Femur (tissue), 1 donor: ENCODE results near the gene MPO.

Source experiments
- DNase-seq: peaks from one replicate; pipeline ENCODE4 v3.0.0-alpha.2; 2017

MPO gene

DNA sequence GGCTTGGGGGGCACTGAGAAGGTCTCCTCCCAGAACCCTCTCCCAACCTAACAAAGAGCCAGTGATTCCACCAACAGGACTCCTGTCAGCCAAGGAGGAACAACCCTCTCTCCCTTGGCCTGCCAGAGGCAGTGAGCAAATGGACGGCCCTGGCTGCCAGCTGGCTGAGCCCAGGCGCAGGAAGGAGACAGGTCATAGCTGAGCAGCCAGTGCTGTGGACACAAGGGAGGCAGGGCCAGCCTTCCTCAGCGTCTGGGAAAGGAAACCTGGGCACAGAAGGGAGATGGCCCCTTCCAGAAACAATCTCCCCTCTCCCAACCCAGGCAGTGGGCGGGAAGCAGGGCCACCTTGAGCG, 2.1 kb downstream of the MPO start:
- DNase-seq, result no peak

DNA sequence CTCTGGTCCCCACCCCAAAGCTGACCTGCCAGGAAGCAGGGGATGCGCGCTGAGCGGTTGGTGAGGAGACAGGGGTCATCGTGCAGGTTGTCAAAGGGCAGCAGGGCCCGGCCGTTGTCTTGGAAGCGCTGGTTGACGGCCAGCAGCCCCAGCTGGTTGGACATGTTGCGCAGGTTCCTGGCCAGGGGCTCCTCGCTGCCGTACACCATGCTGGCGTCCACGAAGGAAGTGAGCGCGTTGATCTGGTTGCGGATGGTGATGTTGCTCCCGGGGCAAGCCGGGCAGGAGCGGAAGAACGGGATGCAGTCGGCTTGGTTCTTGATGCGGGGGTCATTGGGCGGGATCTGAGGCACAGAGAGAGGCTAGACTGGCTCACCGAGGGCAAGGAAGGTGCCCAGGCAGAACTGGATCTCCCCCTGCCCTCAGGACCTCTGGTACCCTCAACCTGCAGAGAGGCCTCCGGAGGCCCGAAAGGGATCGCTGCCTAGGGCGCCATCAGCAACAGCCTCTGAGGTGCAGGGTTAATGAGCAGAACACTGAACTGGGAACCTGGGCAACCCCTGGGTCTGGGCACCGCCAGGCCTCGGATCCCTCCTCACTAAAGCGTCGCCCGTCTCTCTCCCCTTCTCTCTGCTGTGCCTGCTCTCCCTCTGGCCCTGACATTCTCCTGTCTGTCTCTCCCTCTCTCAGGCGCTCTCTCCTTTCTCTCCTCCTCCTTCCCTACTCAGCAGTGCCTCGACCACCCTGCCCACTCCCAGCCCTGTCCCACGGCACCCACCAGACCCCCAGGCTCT, 2.7 kb downstream of the MPO start:
- DNase-seq, result no peak

DNA sequence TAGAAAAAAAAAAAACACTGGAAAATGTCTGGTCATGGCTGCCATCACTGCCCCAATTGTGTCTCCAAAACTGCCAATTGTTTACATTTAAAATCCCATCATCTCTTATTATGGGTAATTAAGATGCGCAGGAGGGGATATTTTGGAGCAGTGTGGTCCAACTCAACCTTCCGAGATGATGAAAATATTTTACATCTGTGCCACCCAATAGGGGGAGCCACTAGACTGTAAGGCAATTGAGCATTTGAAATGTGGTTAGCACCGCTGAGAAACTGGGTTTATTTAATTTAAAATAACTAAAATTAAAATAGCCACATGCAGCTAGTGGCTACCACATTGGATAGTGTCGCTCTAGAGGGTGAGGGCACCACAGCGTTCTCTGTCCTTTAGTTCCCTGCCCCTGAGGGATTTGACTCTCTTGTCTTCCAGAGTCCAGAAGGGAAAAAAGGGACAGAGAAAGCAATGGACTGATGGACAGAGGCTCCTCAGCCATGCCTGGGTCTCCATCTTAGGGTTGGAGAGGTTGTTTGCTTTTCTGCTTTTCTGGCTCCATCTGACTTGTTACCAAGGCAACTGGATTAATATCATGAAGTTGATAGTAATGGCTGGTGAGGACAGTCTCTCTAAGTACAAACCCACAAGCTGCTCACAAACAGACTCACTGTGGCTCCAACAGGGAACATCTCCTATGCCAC, 3.5 kb downstream of the MPO start:
- DNase-seq, result no peak

DNA sequence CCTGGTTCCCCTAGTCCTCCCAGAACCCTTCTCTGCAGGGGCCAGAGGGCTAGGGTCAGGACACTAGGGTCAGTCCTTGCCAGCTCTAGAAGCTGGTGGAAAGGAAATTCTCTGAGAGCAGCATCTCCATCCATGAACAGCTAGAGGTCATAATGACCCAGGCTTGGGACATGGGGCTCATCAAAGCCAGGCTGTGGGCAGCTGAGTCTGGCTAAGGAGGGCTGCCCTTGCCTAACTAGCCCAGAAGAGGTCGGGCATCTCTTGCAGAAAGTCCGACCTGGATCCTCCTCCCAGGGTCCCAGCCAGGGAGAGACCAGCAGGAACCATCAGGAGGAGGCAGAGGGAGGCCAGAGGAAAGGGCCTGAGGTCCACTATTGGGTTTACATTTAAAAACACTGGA, 4.3 kb downstream of the MPO start:
- DNase-seq, result no peak

DNA sequence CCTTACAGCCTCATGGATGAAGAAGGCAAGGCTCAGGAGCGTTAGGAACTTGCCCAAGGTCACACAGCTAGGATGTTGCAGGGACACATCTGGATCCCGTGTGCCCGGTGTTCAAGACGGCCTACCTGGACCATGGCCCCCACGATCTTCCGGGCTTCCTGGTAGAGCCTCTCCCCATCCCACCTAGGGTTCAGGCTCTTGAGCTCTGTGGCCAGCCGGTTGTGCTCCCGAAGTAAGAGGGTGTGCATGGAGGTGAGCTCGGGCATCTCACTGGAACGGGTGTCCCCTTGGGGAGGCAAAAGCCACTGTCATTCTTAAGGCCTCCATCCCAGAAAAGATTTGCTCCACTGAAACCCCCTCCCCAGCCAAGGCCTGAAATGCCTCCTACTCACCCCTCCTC, 5.3 kb downstream of the MPO start:
- no peak for DNase-seq

DNA sequence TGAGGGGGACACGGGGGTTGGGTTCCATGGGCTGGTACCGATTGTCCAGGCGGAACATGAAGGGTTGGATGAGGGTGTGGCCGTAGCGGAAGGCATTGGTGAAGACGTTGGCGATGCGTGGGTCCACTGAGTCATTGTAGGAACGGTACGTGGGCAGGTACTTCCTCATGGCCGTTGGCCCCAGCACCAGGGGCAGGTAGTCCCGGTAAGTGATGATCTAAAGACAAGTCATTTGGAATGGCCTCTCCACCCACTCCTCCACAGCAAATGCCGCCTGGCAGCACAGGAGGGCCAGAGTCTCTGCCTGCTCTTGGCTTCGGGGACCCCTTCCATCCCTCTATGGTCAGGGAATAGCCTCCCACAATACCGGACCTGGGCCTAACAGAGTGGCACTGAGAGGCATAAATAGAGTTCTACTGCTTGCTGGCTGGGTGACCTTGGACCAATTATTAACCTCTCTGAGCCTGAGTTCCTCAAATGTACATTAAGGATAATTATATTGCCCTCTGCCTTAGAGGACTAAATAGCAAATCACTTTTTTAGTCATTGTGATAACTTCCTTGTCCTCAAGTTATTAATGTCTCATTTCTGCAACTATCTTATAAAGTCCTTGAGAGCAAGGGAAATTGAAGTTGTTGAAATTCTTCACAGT, 7.2 kb downstream of the MPO start:
- no peak for DNase-seq

DNA sequence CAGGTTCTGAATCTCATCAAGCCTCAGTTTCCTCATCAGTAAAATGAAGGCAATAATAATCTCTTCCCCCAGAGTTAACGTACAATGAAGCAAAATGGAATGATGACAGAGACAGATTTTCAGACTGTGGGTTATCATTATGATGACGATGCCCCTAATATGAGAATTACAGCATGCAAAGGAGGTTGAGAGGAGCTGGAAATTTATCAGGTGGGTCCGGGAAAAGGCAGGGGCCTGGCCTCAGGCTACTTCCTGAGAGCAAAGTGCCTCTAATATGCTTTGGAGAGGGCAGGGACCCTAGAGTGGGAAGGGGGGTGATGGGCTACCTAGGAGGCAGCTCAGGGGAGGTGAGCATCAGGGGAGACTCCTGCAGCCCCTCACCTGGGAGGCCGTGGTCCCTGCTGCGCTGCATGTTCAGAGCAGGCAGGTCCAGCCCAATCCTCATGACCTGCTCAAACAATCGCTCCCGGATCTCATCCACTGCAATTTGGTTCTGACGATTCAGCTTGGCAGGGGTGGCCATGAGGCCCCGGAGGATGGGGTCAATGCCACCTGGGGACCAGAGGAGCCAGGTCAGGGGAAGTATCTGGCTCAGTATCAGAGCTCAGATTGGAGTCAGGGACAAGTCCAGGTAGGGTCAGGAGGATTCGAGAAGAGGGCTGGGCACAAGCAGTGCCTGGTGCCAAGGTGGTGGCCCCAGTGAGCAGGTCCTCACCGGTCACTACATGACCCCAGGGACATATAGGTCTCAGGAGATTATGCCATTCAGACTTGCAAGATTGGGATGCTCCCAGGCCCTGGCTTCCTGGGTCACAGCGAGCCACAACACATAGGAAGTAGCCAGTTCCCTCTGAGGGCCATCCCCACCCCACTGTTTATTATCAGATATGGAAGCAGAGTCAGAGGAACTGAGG, 8.1 kb downstream of the MPO start:
- DNase-seq, result no peak

DNA sequence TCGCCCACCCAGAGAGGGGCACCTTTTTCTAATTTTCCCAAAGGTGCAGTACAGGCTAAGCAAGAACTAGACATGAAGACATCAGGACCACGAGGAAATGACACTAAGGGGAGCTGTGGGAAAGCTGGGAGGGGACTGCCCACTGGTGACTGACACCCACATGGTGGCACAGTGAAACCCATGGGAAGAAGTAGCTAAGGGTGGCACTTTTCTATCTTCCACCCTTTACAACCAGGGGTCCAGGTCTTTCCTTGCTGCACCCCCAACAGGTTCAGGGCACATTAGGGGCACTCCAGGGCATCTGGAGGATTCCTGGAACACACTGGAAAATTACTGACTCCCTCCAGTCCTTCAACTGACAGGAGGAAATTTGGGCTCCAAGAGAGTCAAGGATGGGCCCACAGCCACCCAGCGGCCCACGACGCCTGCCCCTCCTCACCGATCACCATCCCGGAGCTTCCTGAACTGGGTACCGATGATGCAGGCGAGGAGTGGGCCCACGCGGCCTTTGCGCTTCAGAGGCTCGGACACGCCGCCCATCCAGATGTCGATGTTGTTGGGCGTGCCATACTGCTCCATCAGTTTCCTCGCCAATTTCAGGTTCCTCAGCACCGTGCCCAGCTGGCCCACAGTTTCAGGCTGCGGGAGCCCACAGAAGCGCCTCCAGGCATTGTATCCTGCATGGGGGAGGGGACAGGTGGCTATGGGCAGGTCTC, 9.4 kb downstream of the MPO start:
- no peak for DNase-seq

DNA sequence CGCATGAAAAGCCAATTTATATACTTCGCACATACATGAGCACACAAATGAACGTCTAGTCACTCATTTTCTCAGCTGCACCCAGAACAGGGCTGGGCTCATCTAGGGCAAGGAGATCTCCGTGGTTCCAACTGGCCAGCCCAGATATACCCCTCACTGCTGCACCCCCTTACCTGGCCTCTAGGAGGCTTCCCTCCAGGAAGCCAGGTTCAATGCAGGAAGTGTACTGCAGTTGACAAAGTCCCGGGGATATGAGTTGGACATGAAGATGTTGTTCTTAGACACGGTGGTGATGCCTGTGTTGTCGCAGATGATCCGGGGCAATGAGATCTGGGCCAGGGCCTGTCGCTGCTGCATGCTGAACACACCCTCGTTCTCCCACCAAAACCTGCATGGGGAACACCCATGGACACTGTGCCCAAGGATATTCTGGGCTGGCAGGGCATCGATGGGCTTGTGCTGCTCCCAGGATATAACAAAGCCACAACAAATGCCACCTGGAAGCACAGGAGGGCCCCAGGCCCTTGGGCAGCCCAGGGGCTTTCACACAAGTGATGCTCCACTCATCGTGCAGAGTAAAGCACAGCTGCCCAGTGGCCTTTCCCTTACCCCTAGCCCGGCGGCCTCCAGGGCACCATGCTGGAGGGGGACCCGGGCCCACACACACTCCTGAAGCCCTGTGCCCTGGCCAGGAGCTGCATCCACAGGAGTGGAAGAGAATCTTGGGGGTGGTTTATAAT, 10.1 kb downstream of the MPO start:
- no peak for DNase-seq

DNA sequence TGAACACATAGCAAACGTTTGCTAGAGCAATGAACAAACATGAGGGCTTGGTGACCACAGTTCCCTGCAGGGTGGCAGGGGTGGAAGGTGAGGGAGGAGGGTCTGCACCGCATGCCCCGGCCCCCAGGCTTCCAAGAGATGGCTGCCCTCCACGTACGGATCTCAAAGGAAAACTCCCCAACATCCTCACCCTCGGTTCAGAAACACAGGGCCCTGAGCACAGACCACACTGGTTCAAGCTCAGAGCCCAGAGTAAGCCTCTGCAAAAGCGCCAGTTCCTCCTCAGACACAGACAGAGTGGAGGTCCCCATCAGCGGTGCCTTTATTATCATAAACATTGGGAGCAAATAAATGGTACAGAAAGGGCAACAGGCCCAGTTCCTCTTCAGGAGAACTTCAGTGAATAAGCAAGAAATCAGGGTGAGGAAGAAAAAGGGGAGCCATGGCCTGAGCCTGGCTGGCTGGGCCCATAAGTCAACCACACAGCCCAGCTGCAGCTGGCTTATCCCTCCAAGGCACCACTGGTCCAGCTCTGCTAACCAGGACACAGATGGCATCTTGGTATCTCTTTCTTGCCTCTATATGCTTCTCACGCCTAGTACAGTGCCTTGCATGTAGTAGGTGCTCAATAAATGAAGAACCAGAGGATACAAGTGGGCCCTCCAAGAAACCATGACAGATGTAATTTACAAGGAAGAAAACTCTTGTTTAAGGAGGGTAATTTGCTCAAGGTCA, 11.0 kb downstream of the MPO start:
- DNase-seq, result no peak

DNA sequence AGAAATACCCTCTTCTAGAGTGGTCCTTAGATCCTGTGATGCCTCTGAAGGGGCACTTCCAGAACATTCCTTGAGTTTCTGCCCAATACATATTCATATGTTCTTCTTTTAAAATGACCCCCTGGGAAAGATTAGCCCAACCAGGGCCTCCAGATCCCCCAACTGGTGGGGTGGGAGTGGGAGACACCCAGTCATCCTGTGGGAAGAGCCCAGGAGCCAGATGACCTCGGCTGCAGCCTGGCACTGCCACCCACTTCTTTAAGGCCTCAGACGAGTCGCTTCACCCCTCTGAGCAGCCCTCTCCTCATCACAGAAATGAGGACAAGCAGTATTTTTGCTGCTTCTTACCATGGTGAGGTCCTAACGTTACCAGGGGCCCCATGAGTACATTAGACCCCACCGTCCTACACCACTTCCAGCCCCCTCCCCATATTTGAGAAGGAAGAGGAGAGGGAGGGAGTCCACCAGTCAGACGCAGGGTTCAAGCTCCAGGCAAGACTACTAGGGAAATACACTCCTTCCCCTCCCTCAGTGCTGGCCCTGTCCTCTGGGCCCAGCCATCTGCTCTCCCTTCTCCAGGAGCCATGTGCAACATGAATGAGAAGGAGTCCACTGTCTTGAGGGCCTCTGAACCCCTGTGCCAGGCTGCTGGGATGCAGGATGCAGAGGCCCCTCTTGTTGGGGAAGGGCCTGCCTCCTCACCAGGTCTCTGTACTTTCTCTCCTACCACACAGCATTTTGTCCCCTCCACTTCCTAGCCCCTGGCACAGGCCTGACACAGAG, 11.8 kb downstream of the MPO start:
- DNase-seq, result no peak

DNA sequence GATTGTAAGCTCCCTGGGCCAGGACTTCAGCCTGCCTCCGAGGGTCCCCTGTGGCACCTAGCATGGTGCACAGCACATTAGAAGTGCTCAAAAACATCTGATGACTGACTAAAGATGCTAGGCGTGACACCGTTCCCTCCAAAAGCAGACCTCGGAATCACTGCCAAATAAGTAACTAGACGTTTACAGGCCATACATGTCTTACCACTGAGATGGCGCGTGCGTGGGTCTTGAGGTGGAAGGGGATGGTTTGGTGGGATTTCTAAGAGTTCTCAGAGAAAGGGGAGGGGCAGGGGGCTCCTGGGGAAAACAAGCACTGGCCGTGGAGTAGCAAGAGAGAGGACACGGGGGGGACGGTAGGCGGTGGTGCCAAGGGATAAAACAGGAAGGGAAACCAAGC, 12.4 kb downstream of the MPO start:
- no peak for DNase-seq

DNA sequence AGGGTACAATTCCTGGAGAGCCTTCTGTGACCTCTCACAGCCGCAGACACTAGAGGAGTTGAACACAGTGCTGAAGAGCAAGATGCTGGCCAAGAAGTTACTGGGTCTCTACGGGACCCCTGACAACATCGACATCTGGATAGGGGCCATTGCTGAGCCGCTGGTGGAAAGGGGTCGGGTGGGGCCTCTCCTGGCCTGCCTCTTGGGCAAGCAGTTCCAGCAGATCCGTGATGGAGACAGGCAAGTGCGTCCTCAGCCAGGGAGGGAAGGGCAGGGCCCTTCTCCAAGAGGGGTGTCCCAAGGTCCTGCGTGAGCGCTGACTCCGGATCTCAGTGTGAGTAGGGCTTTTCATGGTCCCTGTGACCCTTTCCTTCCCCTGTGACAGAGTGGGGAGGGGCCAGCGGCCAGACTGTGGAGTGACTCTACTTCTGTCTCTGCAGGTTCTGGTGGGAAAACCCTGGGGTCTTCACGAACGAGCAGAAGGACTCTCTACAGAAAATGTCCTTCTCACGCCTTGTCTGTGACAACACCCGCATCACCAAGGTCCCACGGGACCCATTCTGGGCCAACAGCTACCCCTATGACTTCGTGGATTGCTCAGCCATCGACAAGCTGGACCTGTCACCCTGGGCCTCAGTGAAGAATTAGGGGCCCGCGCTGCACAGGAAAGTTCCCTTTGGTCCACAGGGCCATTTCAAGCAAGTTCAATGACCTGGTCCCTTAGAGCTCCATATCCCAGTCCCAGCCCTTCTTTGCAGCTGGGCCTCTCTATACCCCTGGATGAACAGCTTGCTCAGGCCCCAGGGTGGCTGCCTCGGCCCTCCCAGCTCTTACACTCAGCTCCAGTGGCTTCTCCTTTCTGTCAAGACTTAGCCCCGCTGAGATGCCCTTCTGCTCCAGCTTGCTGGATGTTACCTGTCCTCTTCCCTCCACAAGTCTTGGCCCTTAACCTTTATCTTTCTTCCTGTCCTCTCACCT, 13.1 kb downstream of the MPO start:
- no peak for DNase-seq

DNA sequence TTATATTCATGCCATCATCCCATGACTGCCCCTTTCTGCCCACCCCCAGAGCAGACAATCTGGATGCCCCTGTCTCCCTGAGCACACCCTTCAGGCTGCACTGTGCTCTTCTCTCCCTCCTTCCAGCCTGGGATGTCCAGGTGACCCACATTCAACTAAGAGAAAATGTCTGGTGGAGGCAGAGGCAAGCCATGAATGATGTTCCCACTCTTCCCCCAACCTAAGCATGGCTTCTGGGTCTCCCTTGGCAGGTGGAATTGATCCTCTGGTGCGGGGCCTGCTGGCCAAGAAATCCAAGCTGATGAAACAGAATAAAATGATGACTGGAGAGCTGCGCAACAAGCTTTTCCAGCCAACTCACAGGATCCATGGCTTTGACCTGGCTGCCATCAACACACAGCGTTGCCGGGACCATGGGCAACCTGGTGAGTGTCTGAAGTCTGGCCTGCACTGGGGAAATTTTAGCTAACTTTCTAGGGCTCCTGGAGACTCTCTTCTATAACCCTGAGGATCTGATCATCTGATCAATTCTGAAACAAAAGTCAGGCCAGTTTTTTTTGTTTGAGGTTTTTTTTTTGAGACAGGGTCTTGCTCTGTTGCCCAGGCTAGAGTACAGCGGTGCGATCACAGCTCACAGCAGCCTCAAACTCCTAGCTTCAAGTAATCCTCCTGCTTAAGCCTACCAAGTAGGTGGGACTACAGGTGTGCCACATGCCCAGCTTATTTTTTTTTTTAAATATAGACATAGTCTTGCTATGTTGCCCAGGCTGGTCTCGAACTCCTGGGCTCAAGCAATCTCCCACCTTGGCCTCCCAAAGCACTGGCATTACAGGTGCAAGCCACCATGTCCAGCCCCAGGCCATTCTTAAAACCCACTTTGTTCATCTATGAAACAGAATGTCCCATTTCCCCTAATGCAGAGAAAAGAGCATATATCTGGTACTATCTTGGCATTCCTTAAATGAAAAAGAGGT, 14.5 kb downstream of the MPO start:
- DNase-seq, result no peak

DNA sequence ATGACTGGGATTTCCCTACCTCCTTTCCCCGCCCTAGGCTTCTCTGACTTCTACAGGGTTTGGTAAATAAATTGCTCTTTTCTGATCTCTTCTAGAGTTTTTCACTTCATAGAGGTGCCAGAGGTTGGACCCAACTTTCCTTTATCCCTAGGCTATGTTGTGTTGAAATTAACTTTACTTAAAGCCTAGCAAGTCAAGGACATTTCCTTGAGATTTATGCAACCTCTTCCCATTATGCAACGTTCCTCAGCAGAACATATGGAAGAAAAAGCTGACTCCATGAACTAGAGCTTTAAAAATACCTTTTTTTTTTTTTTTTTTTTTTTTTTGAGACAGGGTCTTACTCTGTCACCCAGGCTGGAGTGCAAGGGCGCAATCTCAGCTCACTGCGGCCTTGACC, 15.5 kb downstream of the MPO start:
- no peak for DNase-seq

DNA sequence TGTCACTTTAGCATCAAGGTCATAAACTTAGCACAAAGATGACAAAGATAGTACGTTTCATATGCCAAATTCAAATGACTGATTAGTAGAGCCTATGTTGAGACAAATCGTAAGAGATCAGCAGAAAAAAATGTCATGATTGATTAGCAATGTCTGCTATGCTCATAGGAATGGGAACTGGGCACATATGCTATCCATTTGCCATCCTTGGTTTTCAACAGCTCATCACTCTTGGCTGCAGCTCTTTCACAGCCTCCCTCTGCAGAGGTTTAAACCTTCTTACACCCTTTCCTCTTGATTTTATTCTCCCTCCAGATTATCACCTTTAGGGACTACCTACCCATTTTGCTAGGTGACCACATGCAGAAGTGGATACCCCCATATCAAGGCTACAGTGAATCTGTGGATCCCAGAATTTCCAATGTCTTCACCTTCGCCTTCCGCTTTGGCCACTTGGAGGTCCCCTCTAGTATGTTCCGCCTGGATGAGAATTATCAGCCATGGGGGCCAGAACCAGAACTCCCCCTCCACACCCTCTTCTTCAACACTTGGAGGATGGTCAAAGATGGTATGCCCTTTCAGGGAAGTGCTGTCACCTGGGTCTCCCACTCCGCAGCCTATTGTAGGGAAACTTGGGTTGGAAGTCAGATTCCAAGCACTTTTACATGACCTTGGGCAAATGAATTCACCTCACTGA, 16.2 kb downstream of the MPO start:
- DNase-seq, result no peak

DNA sequence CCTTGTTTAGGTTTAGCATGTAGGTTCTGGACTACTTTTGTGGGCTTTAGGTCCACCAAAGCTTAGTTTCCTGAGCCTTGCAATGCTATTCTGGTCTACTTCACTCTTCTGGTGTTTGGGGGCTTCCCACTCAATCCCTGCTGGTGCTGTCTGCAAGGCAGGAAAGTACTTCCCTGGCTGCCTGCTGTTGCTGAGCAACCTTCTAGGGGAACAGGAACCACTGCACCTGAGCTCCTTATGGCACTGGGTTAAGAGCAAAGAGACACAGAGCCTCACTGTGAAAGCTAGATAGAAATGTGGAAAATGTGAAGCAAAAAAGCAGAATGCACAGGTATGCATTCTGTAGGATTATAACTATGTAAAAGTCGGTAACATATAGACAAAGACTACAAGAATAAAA, 17.0 kb downstream of the MPO start:
- no peak for DNase-seq
